Caco-2 (cell line): Measurements from ENCODE around the gene ZMYND19. TPM values are rescaled to one million over a fixed set of nuclear protein-coding genes. Genes with fewer than 3 reads are reported as not detected.
"Not testable (repeated sequence)": the region's sequence is repeated elsewhere in the genome, so short reads cannot be mapped to it uniquely, and the experiment has no call there.

ENCODE experiments used
- BruUV-seq: library from RNA; stranded (reverse); fragments of 400-500 nt; replicated peaks from 2 replicates; lab custom pipeline; 2021; lab: Mats Ljungman, UMichigan
- CTCF ChIA-PET: fragments of 300-600 bp; sonication (Branson Sonifier 250); formaldehyde crosslinking; loops from one replicate; lab custom pipeline; 2022; ENCODE audit warnings: antibody characterized with exemption; lab: Charles Lee
- POLR2A ChIA-PET: fragments of 300-600 bp; sonication (Branson Sonifier 250); formaldehyde crosslinking; loops from one replicate; lab custom pipeline; 2022; ENCODE audit warnings: antibody characterized with exemption; lab: Charles Lee
- DNase-seq, 2 experiments: peaks; one replicate each; pipeline versions ENCODE4 v3.0.0 to v3.0.0-alpha.2; 2020 to 2022
- H3K27me3 ChIP-seq: replicated peaks from 2 replicates; pipeline ENCODE4 v1.6.0; 2011; ENCODE audit warnings: low read length; ENCODE audit not compliant: control insufficient read depth, insufficient read depth
- H3K36me3 ChIP-seq: 2 replicates; pipeline ENCODE4 v1.5.1; 2011; ENCODE audit warnings: low read length; ENCODE audit not compliant: control insufficient read depth, insufficient read depth
- H3K4me1 ChIP-seq: fragments of 250-450 bp; sonication (Bioruptor Pico); 2 replicates; pipeline ENCODE4 v1.5.1; 2020; ENCODE audit warnings: mild to moderate bottlenecking
- H3K4me3 ChIP-seq: 2 replicates; pipeline ENCODE4 v1.5.1; 2011; ENCODE audit warnings: low read depth, mild to moderate bottlenecking, control low read depth, low read length
- H3K9me3 ChIP-seq: fragments of 250-450 bp; sonication (Bioruptor Pico); 2 replicates; pipeline ENCODE4 v1.5.1; 2020; ENCODE audit warnings: mild to moderate bottlenecking, moderate library complexity
- H3K27ac Mint-ChIP-seq: one replicate; pipeline ENCODE4 v1.8.0; 2022; ENCODE audit warnings: mixed read lengths; ENCODE audit not compliant: unreplicated experiment
- H3K27me3 Mint-ChIP-seq: one replicate; pipeline ENCODE4 v1.8.0; 2022; ENCODE audit warnings: mixed read lengths; ENCODE audit not compliant: insufficient read depth, unreplicated experiment
- H3K36me3 Mint-ChIP-seq: one replicate; pipeline ENCODE4 v1.8.0; 2022; ENCODE audit warnings: mild to moderate bottlenecking, mixed read lengths; ENCODE audit not compliant: insufficient read depth, unreplicated experiment
- H3K4me1 Mint-ChIP-seq: one replicate; pipeline ENCODE4 v1.8.0; 2022; ENCODE audit warnings: low read depth, mixed read lengths; ENCODE audit not compliant: unreplicated experiment
- H3K4me3 Mint-ChIP-seq: one replicate; pipeline ENCODE4 v1.8.0; 2022; ENCODE audit warnings: mild to moderate bottlenecking, moderate library complexity, mixed read lengths; ENCODE audit not compliant: unreplicated experiment
- H3K9me3 Mint-ChIP-seq: one replicate; pipeline ENCODE4 v1.8.0; 2022; ENCODE audit warnings: mixed read lengths; ENCODE audit not compliant: unreplicated experiment
- CTCF ChIP-seq, 2 experiments: fragments of 200-600 bp in 1 of 2; IDR thresholded peaks; 1 replicate in 1 of 2; 2 replicates in 1 of 2; pipeline versions ENCODE4 v1.5.1 to v1.8.0; 2011 to 2022; ENCODE audit warnings: antibody characterized with exemption in 1 of 2, control low read depth in 1 of 2, inconsistent platforms in 1 of 2, low read depth in 1 of 2, low read length in 1 of 2, mild to moderate bottlenecking in 1 of 2, moderate library complexity in 1 of 2; ENCODE audit not compliant: insufficient read depth in 1 of 2, severe bottlenecking in 1 of 2, unreplicated experiment in 1 of 2
- intact Hi-C: fragments of 100-400 bp; cut with micrococcal nuclease; formaldehyde crosslinking; loops from one replicate; pipeline ENCODE4 v1.10.0; 2022; ENCODE audit not compliant: unreplicated experiment
- total RNA-seq: library from RNA; stranded (reverse); gene quantifications from 2 replicates; pipeline ENCODE4 v1.2.3, GENCODE V29; 2022

The ZMYND19 gene
- total RNA-seq, 1 experiment from 2014 or later, result 66.3 TPM

GRCh38 chr9:137569609-137570203 is 20.6 kb downstream of the ZMYND19 start:
- intact Hi-C loops, result no loop called here
- Mint-ChIP-seq H3K36me3 (peaks cover 44% of the 10 kb centered on the region), H3K27me3 (no peaks in the 10 kb centered on the region), H3K4me1 (no peaks in the 10 kb centered on the region), H3K27ac (no peak overlapping the region), H3K9me3 (no peaks in the 10 kb centered on the region), H3K4me3 (no peak overlapping the region)
- H3K9me3 ChIP-seq, result no peaks in the 10 kb centered on the region
- H3K4me1 ChIP-seq, result no peaks in the 10 kb centered on the region
- no peaks in the 10 kb centered on the region for H3K27me3 ChIP-seq
- POLR2A ChIA-PET, result no interaction called here
- TF ChIP-seq CTCF (IDR thresholded peaks at IDR 0.05; ENCODE audit: insufficient read depth in 1 of 2, low read depth in 1 of 2, low read length in 1 of 2, severe bottlenecking in 1 of 2, unreplicated experiment in 1 of 2), result no peak
- H3K4me3 ChIP-seq, result no peak overlapping the region
- CTCF ChIA-PET, result no interaction called here
- no peak for DNase-seq
- no peaks in the 10 kb centered on the region; the same call in 1 of the 2 replicates for H3K36me3 ChIP-seq
- no TSS peak for BruUV-seq

GRCh38 chr9:137568445-137568844 is 21.9 kb downstream of the ZMYND19 start:
- H3K36me3 Mint-ChIP-seq, result peaks cover 47% of the 10 kb centered on the region

GRCh38 chr9:137564817-137565411 is 25.4 kb downstream of the ZMYND19 start:
- Mint-ChIP-seq H3K27ac (no peak overlapping the region), H3K4me1 (peaks cover under 1% of the 10 kb centered on the region), H3K27me3 (no peaks in the 10 kb centered on the region), H3K4me3 (no peak overlapping the region), H3K36me3 (peaks cover 56% of the 10 kb centered on the region), H3K9me3 (no peaks in the 10 kb centered on the region)
- no peaks in the 10 kb centered on the region for H3K4me1 ChIP-seq
- no peaks in the 10 kb centered on the region for H3K9me3 ChIP-seq
- H3K4me3 ChIP-seq, result no peak overlapping the region
- CTCF ChIA-PET, result no interaction called here
- POLR2A ChIA-PET, result interaction anchor here (0.5 kb wide), 1 partner anchor 26 kb away, joined by 3 read pairs; no protein-coding TSS in a partner anchor
- H3K27me3 ChIP-seq, result no peaks in the 10 kb centered on the region
- no peaks in the 10 kb centered on the region for H3K36me3 ChIP-seq
- no TSS peak for BruUV-seq
- intact Hi-C loops, result no loop called here
- DNase-seq, result no peak
- TF ChIP-seq CTCF (IDR thresholded peaks at IDR 0.05; ENCODE audit: insufficient read depth in 1 of 2, low read depth in 1 of 2, low read length in 1 of 2, severe bottlenecking in 1 of 2, unreplicated experiment in 1 of 2), result no peak

More at GRCh38 chr9:137568445-137568844, 21.9 kb downstream of the ZMYND19 start:
- H3K4me3 ChIP-seq, H3K4me1 Mint-ChIP-seq, H3K9me3 Mint-ChIP-seq, H3K36me3 ChIP-seq, H3K27me3 ChIP-seq, H3K4me1 ChIP-seq, BruUV-seq, H3K4me3 Mint-ChIP-seq, intact Hi-C loops, H3K9me3 ChIP-seq, CTCF ChIA-PET, H3K27ac Mint-ChIP-seq, DNase-seq, POLR2A ChIA-PET, H3K27me3 Mint-ChIP-seq: not testable (repeated sequence)
